NT2/D1 (cell line): ENCODE results near the gene PGLYRP2.

Experiments
- SUZ12 ChIP-seq: IDR thresholded peaks from 2 replicates; pipeline ENCODE4 v1.6.1; 2011; ENCODE audit not compliant: insufficient read length, insufficient read depth; ENCODE audit errors: extremely low read depth
- YY1 ChIP-seq: IDR thresholded peaks from 2 replicates; pipeline ENCODE4 v1.6.1; 2011; ENCODE audit not compliant: insufficient read length, insufficient read depth
- ZNF274 ChIP-seq: IDR thresholded peaks from 2 replicates; pipeline ENCODE4 v1.6.1; 2011; ENCODE audit warnings: mild to moderate bottlenecking, low read depth, low read length

DNA sequence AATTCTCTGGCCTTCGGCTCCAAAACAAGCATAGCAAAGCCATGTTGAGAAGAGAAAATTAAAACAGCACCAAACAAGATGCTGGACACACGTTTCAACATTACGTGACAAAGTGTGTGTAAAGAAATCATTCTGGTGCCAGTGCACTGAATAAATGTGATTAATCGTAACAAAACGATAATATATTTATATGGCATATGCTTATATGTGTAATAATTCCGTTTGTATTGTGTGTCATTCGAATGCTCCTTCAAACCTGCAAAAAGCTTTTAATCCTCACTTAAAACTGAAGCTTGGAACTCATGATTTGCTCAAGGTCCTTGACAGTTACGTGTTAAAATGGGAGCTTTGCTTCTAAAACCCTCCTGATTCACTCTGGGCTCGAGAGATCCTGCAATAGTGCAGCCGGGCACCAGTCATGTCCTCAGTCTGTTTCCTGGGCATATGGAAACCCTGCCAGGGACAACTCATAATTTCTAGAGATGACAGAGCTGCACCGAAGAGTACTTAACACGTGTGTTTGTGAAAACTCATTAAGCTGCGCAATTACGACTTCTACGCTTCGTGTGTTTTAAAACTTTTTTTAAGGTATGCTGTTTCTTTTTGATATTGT is 59.8 kb downstream of the PGLYRP2 start:
- TF ChIP-seq ZNF274 (no peak), YY1 (no peak), SUZ12 (no peak)
